CD4-positive, CD25-positive, alpha-beta regulatory T cell (primary cell): ENCODE data around the gene AVEN. TPM values are rescaled to one million over a fixed set of nuclear protein-coding genes. Genes with fewer than 3 reads are reported as not detected.

ENCODE experiments used
- ATAC-seq, 2 donors: fragments of 150-1000 bp; cut with Tn5 transposase; one replicate each; pipeline ENCODE4 v1.10.0; 2021; ENCODE audit warnings: low read depth in 2 of 2, moderate number of reproducible peaks in 2 of 2, moderate library complexity in 1 of 2
- DNase-seq, 3 donors: peaks; one replicate each; pipeline versions ENCODE4 v3.0.0 to v3.0.0-alpha.2; 2012 to 2022; ENCODE audit warnings: mixed read lengths in 1 of 3
- H3K27ac ChIP-seq: one replicate; pipeline ENCODE4 v1.7.0; 2013; ENCODE audit warnings: mild to moderate bottlenecking, low read length; ENCODE audit not compliant: insufficient read depth, poor library complexity, severe bottlenecking
- H3K27me3 ChIP-seq: one replicate; pipeline ENCODE4 v1.7.0; 2013; ENCODE audit warnings: low read length; ENCODE audit not compliant: control insufficient read depth, insufficient read depth
- H3K36me3 ChIP-seq: one replicate; pipeline ENCODE4 v1.7.0; 2013; ENCODE audit warnings: mild to moderate bottlenecking, low read length, moderate library complexity; ENCODE audit not compliant: control insufficient read depth, insufficient read depth
- H3K4me1 ChIP-seq: 2 replicates; pipeline ENCODE4 v1.7.0; 2013; ENCODE audit warnings: mild to moderate bottlenecking, low read length; ENCODE audit not compliant: insufficient read depth, control insufficient read depth, poor library complexity, severe bottlenecking
- H3K4me3 ChIP-seq: one replicate; pipeline ENCODE4 v1.7.0; 2013; ENCODE audit warnings: low read depth, mild to moderate bottlenecking, low read length, moderate library complexity
- H3K9me3 ChIP-seq, 2 experiments: 1 replicate in 1 of 2; 2 replicates in 1 of 2; pipeline ENCODE4 v1.7.0; 2013; ENCODE audit warnings: low read length in 2 of 2, mild to moderate bottlenecking in 1 of 2, moderate library complexity in 1 of 2; ENCODE audit not compliant: control insufficient read depth in 2 of 2
- H3K27ac Mint-ChIP-seq, 3 donors: one replicate each; pipeline ENCODE4 v1.8.0; 2020 to 2022; ENCODE audit warnings: mild to moderate bottlenecking in 3 of 3, mixed read lengths in 3 of 3, moderate library complexity in 2 of 3
- H3K27me3 Mint-ChIP-seq: one replicate; pipeline ENCODE4 v1.8.0; 2022; ENCODE audit warnings: mild to moderate bottlenecking, mixed read lengths
- H3K36me3 Mint-ChIP-seq: one replicate; pipeline ENCODE4 v1.8.0; 2020; ENCODE audit warnings: mixed read lengths
- H3K4me1 Mint-ChIP-seq, 4 donors: one replicate each; pipeline ENCODE4 v1.8.0; 2020 to 2022; ENCODE audit warnings: mixed read lengths in 4 of 4, mild to moderate bottlenecking in 1 of 4
- H3K4me3 Mint-ChIP-seq, 4 donors: one replicate each; pipeline ENCODE4 v1.8.0; 2020 to 2022; ENCODE audit warnings: mild to moderate bottlenecking in 4 of 4, mixed read lengths in 4 of 4, moderate library complexity in 3 of 4
- H3K9me3 Mint-ChIP-seq, 7 donors: one replicate each; pipeline ENCODE4 v1.8.0; 2020 to 2022; ENCODE audit warnings: mixed read lengths in 7 of 7, mild to moderate bottlenecking in 3 of 7, moderate library complexity in 2 of 7
- polyA plus RNA-seq, 4 donors: library from polyadenylated mRNA; unstranded; fragments of 300-500 nt; fragmentation: Illumina TruSeq; gene quantifications; one replicate each; pipeline ENCODE4 v1.2.3, GENCODE V29; 2021
- total RNA-seq: library from RNA; stranded (reverse); gene quantifications from one replicate; pipeline ENCODE4 v1.2.3, GENCODE V29; 2022

The AVEN gene
- total and polyA plus RNA-seq, 5 donors from 2014 or later: 4.5 to 11.5 (median 9.5) TPM

GRCh38 chr15:33932734-33933133 lies 106.3 kb downstream of the AVEN start:
- no peaks in the 10 kb centered on the region for H3K9me3 ChIP-seq
- no peaks in the 10 kb centered on the region for H3K9me3 Mint-ChIP-seq
- DNase-seq (no peak), ATAC-seq (no peak)
- no peak overlapping the region for H3K27ac Mint-ChIP-seq
- no peaks in the 10 kb centered on the region for H3K4me1 ChIP-seq
- no peak overlapping the region for H3K4me3 ChIP-seq
- peaks cover 0 to 6% (median 0%) of the 10 kb centered on the region in 4 donors for H3K4me1 Mint-ChIP-seq
- H3K27me3 Mint-ChIP-seq: no peaks in the 10 kb centered on the region
- no peak overlapping the region for H3K4me3 Mint-ChIP-seq
- no peaks in the 10 kb centered on the region for H3K36me3 ChIP-seq
- no peaks in the 10 kb centered on the region for H3K27me3 ChIP-seq
- no peak overlapping the region for H3K27ac ChIP-seq
- H3K36me3 Mint-ChIP-seq: no peaks in the 10 kb centered on the region

GRCh38 chr15:33926260-33926659 lies 112.7 kb downstream of the AVEN start:
- no peaks in the 10 kb centered on the region for H3K9me3 Mint-ChIP-seq
- H3K27ac ChIP-seq: no peak overlapping the region
- H3K36me3 Mint-ChIP-seq: no peaks in the 10 kb centered on the region
- no peaks in the 10 kb centered on the region for H3K27me3 Mint-ChIP-seq
- H3K4me1 Mint-ChIP-seq: peaks cover 0 to 2% (median 0%) of the 10 kb centered on the region in 4 donors
- no peak overlapping the region for H3K4me3 Mint-ChIP-seq
- H3K4me3 ChIP-seq: no peak overlapping the region
- DNase-seq (no peak), ATAC-seq (no peak)
- H3K27ac Mint-ChIP-seq: no peak overlapping the region
- H3K4me1 ChIP-seq: no peaks in the 10 kb centered on the region
- H3K9me3 ChIP-seq: no peaks in the 10 kb centered on the region
- H3K36me3 ChIP-seq: no peaks in the 10 kb centered on the region
- no peaks in the 10 kb centered on the region for H3K27me3 ChIP-seq

GRCh38 chr15:33923446-33923845 lies 115.6 kb downstream of the AVEN start:
- no peak for ATAC-seq
- no peak overlapping the region for H3K27ac ChIP-seq
- Mint-ChIP-seq H3K9me3 (no peaks in the 10 kb centered on the region), H3K27ac (no peak overlapping the region), H3K4me1 (peaks cover 0 to 2% (median under 1%) of the 10 kb centered on the region in 4 donors), H3K4me3 (no peak overlapping the region), H3K36me3 (no peaks in the 10 kb centered on the region), H3K27me3 (no peaks in the 10 kb centered on the region)
- H3K4me3 ChIP-seq: no peak overlapping the region
- H3K36me3 ChIP-seq: no peaks in the 10 kb centered on the region
- no peaks in the 10 kb centered on the region for H3K27me3 ChIP-seq
- H3K9me3 ChIP-seq: no peaks in the 10 kb centered on the region
- H3K4me1 ChIP-seq: no peaks in the 10 kb centered on the region
- DNase-seq: no peak

DNA sequence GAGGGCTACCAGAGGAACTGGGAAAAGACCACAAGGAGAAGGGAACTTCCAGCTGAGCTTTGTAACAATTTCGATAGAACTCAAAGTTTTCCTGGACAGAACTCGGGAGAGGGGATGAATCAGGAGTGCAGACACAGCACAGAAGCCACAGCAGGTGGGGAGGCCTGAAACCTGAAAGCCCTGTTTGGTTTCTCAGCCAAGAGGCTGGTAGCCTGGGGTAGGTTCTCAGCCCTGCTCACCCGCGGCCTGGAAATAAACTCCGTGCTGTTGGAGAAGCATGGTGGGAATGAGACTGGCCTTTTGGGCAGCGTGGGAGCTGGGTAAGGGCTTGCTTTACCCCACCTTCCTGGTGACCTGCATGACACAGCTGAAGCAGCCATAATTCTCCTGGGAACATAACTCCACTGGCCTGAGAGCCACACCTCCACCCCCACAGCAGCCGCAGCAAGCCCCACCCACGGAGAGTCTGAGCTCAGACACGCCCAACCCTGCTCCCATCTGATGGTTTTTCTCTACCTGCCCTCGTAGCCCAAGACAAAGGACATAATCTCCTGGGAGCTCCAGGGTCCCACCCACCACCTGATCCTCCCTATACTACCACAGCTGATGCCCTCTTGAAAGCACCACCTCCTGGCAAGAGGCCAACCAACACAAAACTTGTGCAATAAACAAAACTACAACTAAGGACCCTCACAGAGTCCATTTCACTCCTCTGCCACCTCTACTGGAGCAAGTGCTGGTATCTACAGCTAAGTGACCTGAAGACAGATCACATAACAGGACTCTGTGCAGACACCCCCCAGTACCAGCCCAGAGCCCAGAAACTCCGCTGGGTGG lies 123.2 kb downstream of the AVEN start:
- H3K9me3 ChIP-seq: no peaks in the 10 kb centered on the region
- no peaks in the 10 kb centered on the region for H3K27me3 ChIP-seq
- H3K4me3 ChIP-seq: no peak overlapping the region
- H3K9me3 Mint-ChIP-seq: peaks cover 0 to 2% (median 0%) of the 10 kb centered on the region in 7 donors
- H3K27me3 Mint-ChIP-seq: no peaks in the 10 kb centered on the region
- H3K4me1 ChIP-seq: no peaks in the 10 kb centered on the region
- no peaks in the 10 kb centered on the region for H3K36me3 ChIP-seq
- ATAC-seq: no peak
- no peaks in the 10 kb centered on the region for H3K36me3 Mint-ChIP-seq
- no peak overlapping the region for H3K27ac ChIP-seq
- peak overlapping the region in 1 of 3 donors; percentile 47 for H3K27ac Mint-ChIP-seq
- H3K4me1 Mint-ChIP-seq: peaks cover 0 to 8% (median 3%) of the 10 kb centered on the region in 4 donors
- no peak overlapping the region for H3K4me3 Mint-ChIP-seq
- no peak for DNase-seq

GRCh38 chr15:33913459-33913858 lies 125.5 kb downstream of the AVEN start:
- ATAC-seq: no peak
- H3K9me3 Mint-ChIP-seq: peaks cover 0 to 2% (median 0%) of the 10 kb centered on the region in 7 donors
- Histone ChIP-seq H3K36me3 (no peaks in the 10 kb centered on the region), H3K9me3 (no peaks in the 10 kb centered on the region), H3K4me1 (no peaks in the 10 kb centered on the region), H3K27ac (no peak overlapping the region), H3K27me3 (no peaks in the 10 kb centered on the region), H3K4me3 (no peak overlapping the region)
- no peak overlapping the region for H3K4me3 Mint-ChIP-seq
- H3K27me3 Mint-ChIP-seq: no peaks in the 10 kb centered on the region
- no peaks in the 10 kb centered on the region for H3K36me3 Mint-ChIP-seq
- H3K4me1 Mint-ChIP-seq: peaks cover 0 to 13% (median 2%) of the 10 kb centered on the region in 4 donors
- H3K27ac Mint-ChIP-seq: no peak overlapping the region
- DNase-seq: no peak

GRCh38 chr15:33912326-33912725 lies 126.7 kb downstream of the AVEN start:
- DNase-seq (no peak), ATAC-seq (no peak)
- H3K27ac ChIP-seq: no peak overlapping the region
- Mint-ChIP-seq H3K27me3 (no peaks in the 10 kb centered on the region), H3K27ac (no peak overlapping the region), H3K4me1 (peaks cover 0 to 13% (median 2%) of the 10 kb centered on the region in 4 donors), H3K9me3 (peaks cover 0 to 2% (median 0%) of the 10 kb centered on the region in 7 donors), H3K36me3 (no peaks in the 10 kb centered on the region), H3K4me3 (no peak overlapping the region)
- H3K27me3 ChIP-seq: no peaks in the 10 kb centered on the region
- H3K36me3 ChIP-seq: no peaks in the 10 kb centered on the region
- no peak overlapping the region for H3K4me3 ChIP-seq
- H3K4me1 ChIP-seq: no peaks in the 10 kb centered on the region
- no peaks in the 10 kb centered on the region for H3K9me3 ChIP-seq

- Mint-ChIP-seq H3K9me3 (peaks cover 0 to 2% (median 0%) of the 10 kb centered on the region in 7 donors), H3K27ac (peak overlapping the region in 1 of 3 donors; percentile 72), H3K36me3 (peaks cover 2% of the 10 kb centered on the region), H3K4me3 (no peak overlapping the region), H3K27me3 (no peaks in the 10 kb centered on the region), H3K4me1 (peaks cover 0 to 10% (median 0%) of the 10 kb centered on the region in 4 donors)
- Histone ChIP-seq H3K4me1 (no peaks in the 10 kb centered on the region), H3K36me3 (no peaks in the 10 kb centered on the region), H3K9me3 (no peaks in the 10 kb centered on the region), H3K27ac (no peak overlapping the region), H3K4me3 (no peak overlapping the region), H3K27me3 (no peaks in the 10 kb centered on the region)
- no peak for DNase-seq
- ATAC-seq: no peak
Measured at GRCh38 chr15:33910741-33911140, 128.3 kb downstream of the AVEN start.

- ATAC-seq: no peak
- Histone ChIP-seq H3K27ac (no peak overlapping the region), H3K36me3 (no peaks in the 10 kb centered on the region), H3K27me3 (no peaks in the 10 kb centered on the region), H3K9me3 (no peaks in the 10 kb centered on the region), H3K4me1 (no peaks in the 10 kb centered on the region), H3K4me3 (no peak overlapping the region)
- no peak overlapping the region for H3K27ac Mint-ChIP-seq
- no peak overlapping the region for H3K4me3 Mint-ChIP-seq
- peaks cover 0 to 8% (median 0%) of the 10 kb centered on the region in 4 donors for H3K4me1 Mint-ChIP-seq
- no peaks in the 10 kb centered on the region for H3K27me3 Mint-ChIP-seq
- DNase-seq: no peak
- H3K36me3 Mint-ChIP-seq: peaks cover 4% of the 10 kb centered on the region
- H3K9me3 Mint-ChIP-seq: peaks cover 0 to 2% (median 0%) of the 10 kb centered on the region in 7 donors
Measured at GRCh38 chr15:33908406-33908805, 130.6 kb downstream of the AVEN start.
